ENCODE measurements around the gene WDR73. TPM values are rescaled to one million over a fixed set of nuclear protein-coding genes. Genes with fewer than 3 reads are reported as not detected.

The WDR73 gene
- total and polyA plus RNA-seq, 4 donors: 7.5 to 16.0 (median 10.1) TPM

- TF ChIP-seq ZBTB33 (IDR thresholded peaks at IDR 0.05) (peak; percentile 79), JUND (IDR thresholded peaks at IDR 0.05) (no peak), NR2F2 (IDR thresholded peaks at IDR 0.05) (no peak), GABPA (IDR thresholded peaks at IDR 0.05 in 1 of 2, conservative IDR thresholded peaks at IDR 0.05 in 1 of 2) (no peak)
These were observed 4.2 kb upstream of the WDR73 start, which contains the start of gene NMB (continued) for GRCh38 chr15:84658080-84658787.

- 28% methylated on average over 17 of the region's 17 CpGs for WGBS
- H3K27ac ChIP-seq (ENCODE audit: low read depth in 1 of 2, low read length in 2 of 2): peak overlapping the region; percentile 44 to 47
- H3K4me3 ChIP-seq (ENCODE audit: low read depth in 1 of 3, low read length in 3 of 3): peak overlapping the region in 2 of 3 donors; percentile 19 to 57
- H3K27me3 ChIP-seq (ENCODE audit: control insufficient read depth in 4 of 4, insufficient read depth in 4 of 4, low read length in 3 of 4): no peaks in the 10 kb centered on the region
- H3K9ac ChIP-seq (ENCODE audit: low read depth in 1 of 2, low read length in 2 of 2): peak overlapping the region in 1 of 2 donors; percentile 23
- H3K9me3 ChIP-seq (ENCODE audit: control insufficient read depth in 4 of 4, low read length in 3 of 4): no peaks in the 10 kb centered on the region
- no peaks in the 10 kb centered on the region for H3K36me3 ChIP-seq (ENCODE audit: control insufficient read depth in 4 of 4, insufficient read depth in 3 of 4, low read depth in 1 of 4, low read length in 3 of 4)
- no peak for DNase-seq (ENCODE audit: low spot score)
- H3K4me1 ChIP-seq (ENCODE audit: control insufficient read depth in 4 of 4, insufficient read depth in 4 of 4, low read length in 3 of 4): peaks cover 3 to 24% (median 16%) of the 10 kb centered on the region in 4 donors
- TF ChIP-seq TAF1 (conservative IDR thresholded peaks at IDR 0.05) (no peak), EGR1 (IDR thresholded peaks at IDR 0.05; ENCODE audit: low read depth in 2 of 2) (no peak), MAX (IDR thresholded peaks at IDR 0.05) (no peak), NR2F2 (IDR thresholded peaks at IDR 0.05) (no peak), HNF4A (conservative IDR thresholded peaks at IDR 0.05) (no peak), RAD21 (IDR thresholded peaks at IDR 0.05) (no peak), CTCF (IDR thresholded peaks at IDR 0.05; ENCODE audit: low read depth, low read length, missing input control) (no peak), HNF4G (IDR thresholded peaks at IDR 0.05) (no peak), REST (IDR thresholded peaks at IDR 0.05) (no peak), ZBTB33 (IDR thresholded peaks at IDR 0.05) (no peak), YY1 (IDR thresholded peaks at IDR 0.05) (no peak), FOXA2 (IDR thresholded peaks at IDR 0.05) (no peak), GABPA (IDR thresholded peaks at IDR 0.05 in 1 of 2, conservative IDR thresholded peaks at IDR 0.05 in 1 of 2) (no peak), JUND (IDR thresholded peaks at IDR 0.05) (no peak), RXRA (IDR thresholded peaks at IDR 0.05) (no peak), SP1 (IDR thresholded peaks at IDR 0.05) (no peak), ATF3 (IDR thresholded peaks at IDR 0.05) (no peak), FOXA1 (IDR thresholded peaks at IDR 0.05) (no peak)
These were observed 3.6 kb upstream of the WDR73 start for GRCh38 chr15:84657748-84658079.

Data from liver (tissue), 9 donors.